ENCODE data around the gene STYXL1.

STYXL1 gene

DNA sequence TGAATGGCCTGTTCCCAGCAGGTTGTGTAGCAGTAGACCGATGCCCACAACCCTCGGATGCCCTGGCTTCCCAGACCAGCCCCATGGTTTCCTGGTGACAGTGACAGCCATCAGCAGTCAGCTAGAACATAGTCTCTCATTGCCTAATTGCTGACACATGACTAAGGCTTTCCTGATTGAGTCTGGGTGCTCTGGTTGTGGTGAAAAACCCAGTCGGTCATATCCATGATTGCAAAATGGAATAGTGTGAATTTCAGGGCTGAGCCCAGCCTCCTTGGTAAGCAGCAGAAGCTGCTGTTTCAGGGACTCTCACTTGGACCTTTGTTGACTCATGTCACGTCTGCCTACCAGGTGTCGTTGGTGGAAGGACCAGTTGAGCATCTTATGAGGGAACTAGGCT is 96.3 kb downstream of the STYXL1 start:
- DNase-seq: no peak

DNA sequence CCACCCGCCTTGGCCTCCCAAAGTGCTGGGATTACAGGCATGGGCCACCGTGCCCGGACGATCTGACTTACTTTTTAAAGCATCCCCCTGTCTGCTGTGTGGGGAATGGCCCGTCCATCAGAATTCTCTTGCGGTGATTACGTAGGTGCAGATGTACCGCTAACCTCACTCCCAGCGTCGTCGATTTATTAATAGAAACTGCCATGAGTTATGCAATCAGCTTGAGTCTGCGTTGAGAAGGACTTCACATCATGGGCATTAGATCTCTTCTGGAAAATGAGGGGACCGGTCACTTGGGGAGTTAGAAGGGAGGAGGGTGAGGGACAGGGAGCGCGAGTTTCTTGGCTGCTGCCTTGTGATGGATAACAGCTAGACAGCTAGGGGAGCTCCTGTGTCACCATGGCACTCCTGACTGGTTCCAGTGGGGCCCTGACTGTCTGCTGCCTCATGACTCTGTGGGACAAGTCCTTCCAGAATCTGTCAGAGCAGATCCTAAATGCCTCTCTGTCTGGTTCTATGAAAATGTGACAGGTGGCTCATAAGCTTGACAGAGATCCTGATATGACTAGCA is 97.6 kb downstream of the STYXL1 start:
- no peak for DNase-seq

DNA sequence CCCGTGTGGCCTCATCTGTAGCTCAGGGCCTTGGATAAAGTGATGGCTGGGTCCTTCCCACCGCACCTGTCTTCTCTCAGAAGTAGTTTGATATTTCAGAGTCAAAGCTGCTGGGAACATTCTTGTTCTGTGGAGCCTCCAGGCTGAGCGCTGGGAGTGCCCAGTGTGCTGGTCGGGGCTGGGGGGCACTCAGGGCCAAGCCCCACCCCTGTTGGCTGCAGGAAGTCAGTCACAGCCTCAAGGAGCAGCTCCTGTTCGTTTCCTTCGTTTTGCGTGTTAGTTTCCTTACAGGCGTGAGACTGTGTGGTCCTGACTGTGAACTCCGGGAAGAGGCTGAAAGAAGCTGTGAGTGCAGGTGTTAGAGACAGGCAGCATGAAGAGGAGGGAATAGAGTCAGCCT is 99.6 kb downstream of the STYXL1 start:
- DNase-seq: no peak

Data from NCI-H1105 treated with DMSO at 0.1 percent for 48 hours (cell line).